Upper lobe of right lung (tissue), 1 donor: ENCODE results near the gene FLT4. TPM values are rescaled to one million over a fixed set of nuclear protein-coding genes. Genes with fewer than 3 reads are reported as not detected.
A peak's percentile ranks its signal among the peaks of the same experiment; 100 is the strongest.

Source experiments
- ATAC-seq: fragments of 200-7000 bp; cut with Tn5 transposase; one replicate; pipeline ENCODE4 v1.9.1; 2020; ENCODE audit warnings: mild to moderate bottlenecking, moderate library complexity
- DNase-seq: peaks from one replicate; pipeline ENCODE4 v3.0.0-alpha.2; 2020
- H3K27ac ChIP-seq: fragments of 200-600 bp; one replicate; pipeline ENCODE4 v1.8.0; 2022
- H3K27me3 ChIP-seq: fragments of 200-600 bp; one replicate; pipeline ENCODE4 v1.8.0; 2022; ENCODE audit warnings: mild to moderate bottlenecking
- H3K36me3 ChIP-seq: fragments of 200-600 bp; one replicate; pipeline ENCODE4 v1.8.0; 2022
- H3K4me1 ChIP-seq: fragments of 200-600 bp; one replicate; pipeline ENCODE4 v1.8.0; 2022
- H3K4me3 ChIP-seq: fragments of 200-600 bp; one replicate; pipeline ENCODE4 v1.8.0; 2022; ENCODE audit warnings: mild to moderate bottlenecking
- H3K9me3 ChIP-seq: fragments of 200-600 bp; one replicate; pipeline ENCODE4 v1.8.0; 2022
- CTCF ChIP-seq: fragments of 200-600 bp; IDR thresholded peaks from one replicate; pipeline ENCODE4 v1.8.0; 2022; ENCODE audit warnings: antibody characterized with exemption
- intact Hi-C: fragments of 100-400 bp; cut with DNase I; formaldehyde crosslinking; loops from one replicate; pipeline ENCODE4 v1.11.0; 2022
- total RNA-seq: library from RNA; stranded (reverse); fragmentation: NEBNext Ultra II Directional; extraction: Animal tissue kit (Norgen Biotek cat#: 25700); gene quantifications from one replicate; pipeline ENCODE4 v1.2.1, GENCODE V29; 2021
- donor health status: DM: no; HTN: yes; CAD: no; lungs with severe emphysema.

Gene FLT4
- total RNA-seq, 1 donor from 2014 or later, result 38.6 TPM

- no peak overlapping the region for H3K27ac ChIP-seq
- H3K9me3 ChIP-seq, result no peaks in the 10 kb centered on the region
- ATAC-seq, result no peak
- DNase-seq, result no peak
- H3K4me1 ChIP-seq, result peaks cover 4% of the 10 kb centered on the region
- TF ChIP-seq CTCF, result no peak
- H3K4me3 ChIP-seq, result no peak overlapping the region
- intact Hi-C loops, result no loop called here
- H3K36me3 ChIP-seq, result no peaks in the 10 kb centered on the region
- no peaks in the 10 kb centered on the region for H3K27me3 ChIP-seq
Observed at GRCh38 chr5:180599590-180599914, 49.8 kb downstream of the FLT4 start.

- no peak overlapping the region for H3K4me3 ChIP-seq
- TF ChIP-seq CTCF, result no peak
- H3K9me3 ChIP-seq, result no peaks in the 10 kb centered on the region
- no peak for ATAC-seq
- no peaks in the 10 kb centered on the region for H3K36me3 ChIP-seq
- no peak overlapping the region for H3K27ac ChIP-seq
- intact Hi-C loops, result no loop called here
- H3K4me1 ChIP-seq, result peaks cover 4% of the 10 kb centered on the region
- H3K27me3 ChIP-seq, result no peaks in the 10 kb centered on the region
- DNase-seq, result peak; percentile 49
Observed at GRCh38 chr5:180598797-180599589, 50.4 kb downstream of the FLT4 start.

GRCh38 chr5:180598316-180598701 is 51.1 kb downstream of the FLT4 start:
- DNase-seq (peak; percentile 59), ATAC-seq (no peak)
- Histone ChIP-seq H3K4me3 (no peak overlapping the region), H3K27me3 (no peaks in the 10 kb centered on the region), H3K9me3 (no peaks in the 10 kb centered on the region), H3K27ac (no peak overlapping the region), H3K4me1 (peaks cover 4% of the 10 kb centered on the region), H3K36me3 (no peaks in the 10 kb centered on the region)
- intact Hi-C loops, result no loop called here
- no peak for TF ChIP-seq CTCF

- no peak overlapping the region for H3K27ac ChIP-seq
- peak; percentile 66 for DNase-seq
- ATAC-seq, result peak; percentile 4
- no peak for TF ChIP-seq CTCF
- H3K4me3 ChIP-seq, result no peak overlapping the region
- H3K9me3 ChIP-seq, result no peaks in the 10 kb centered on the region
- H3K36me3 ChIP-seq, result no peaks in the 10 kb centered on the region
- H3K27me3 ChIP-seq, result peaks cover under 1% of the 10 kb centered on the region
- H3K4me1 ChIP-seq, result peaks cover 5% of the 10 kb centered on the region
- intact Hi-C loops, result no loop called here
Observed at GRCh38 chr5:180596668-180597231, 52.6 kb downstream of the FLT4 start.

GRCh38 chr5:180596115-180596667 is 53.2 kb downstream of the FLT4 start:
- ATAC-seq, result no peak
- intact Hi-C loops, result no loop called here
- peaks cover 9% of the 10 kb centered on the region for H3K4me1 ChIP-seq
- H3K4me3 ChIP-seq, result no peak overlapping the region
- DNase-seq, result no peak
- H3K27ac ChIP-seq, result no peak overlapping the region
- H3K9me3 ChIP-seq, result no peaks in the 10 kb centered on the region
- no peaks in the 10 kb centered on the region for H3K36me3 ChIP-seq
- H3K27me3 ChIP-seq, result peaks cover 6% of the 10 kb centered on the region
- TF ChIP-seq CTCF, result no peak
